ENCODE data around the gene SRD5A3. TPM values are rescaled to one million over a fixed set of nuclear protein-coding genes. Genes with fewer than 3 reads are reported as not detected.
"Not testable (repeated sequence)": the region's sequence is repeated elsewhere in the genome, so short reads cannot be mapped to it uniquely, and the experiment has no call there.

SRD5A3 gene
- total RNA-seq, 3 donors from 2014 or later = 13.9 to 20.3 (median 14.4) TPM

- H3K27me3 ChIP-seq = no peaks in the 10 kb centered on the region
- no peak overlapping the region for H3K27ac ChIP-seq
- TF ChIP-seq POLR2AphosphoS5 (IDR thresholded peaks at IDR 0.05) (no peak), POLR2A (IDR thresholded peaks at IDR 0.05) (no peak)
- TF ChIP-seq, protein P1, sequence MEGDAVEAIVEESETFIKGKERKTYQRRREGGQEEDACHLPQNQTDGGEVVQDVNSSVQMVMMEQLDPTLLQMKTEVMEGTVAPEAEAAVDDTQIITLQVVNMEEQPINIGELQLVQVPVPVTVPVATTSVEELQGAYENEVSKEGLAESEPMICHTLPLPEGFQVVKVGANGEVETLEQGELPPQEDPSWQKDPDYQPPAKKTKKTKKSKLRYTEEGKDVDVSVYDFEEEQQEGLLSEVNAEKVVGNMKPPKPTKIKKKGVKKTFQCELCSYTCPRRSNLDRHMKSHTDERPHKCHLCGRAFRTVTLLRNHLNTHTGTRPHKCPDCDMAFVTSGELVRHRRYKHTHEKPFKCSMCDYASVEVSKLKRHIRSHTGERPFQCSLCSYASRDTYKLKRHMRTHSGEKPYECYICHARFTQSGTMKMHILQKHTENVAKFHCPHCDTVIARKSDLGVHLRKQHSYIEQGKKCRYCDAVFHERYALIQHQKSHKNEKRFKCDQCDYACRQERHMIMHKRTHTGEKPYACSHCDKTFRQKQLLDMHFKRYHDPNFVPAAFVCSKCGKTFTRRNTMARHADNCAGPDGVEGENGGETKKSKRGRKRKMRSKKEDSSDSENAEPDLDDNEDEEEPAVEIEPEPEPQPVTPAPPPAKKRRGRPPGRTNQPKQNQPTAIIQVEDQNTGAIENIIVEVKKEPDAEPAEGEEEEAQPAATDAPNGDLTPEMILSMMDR (IDR thresholded peaks at IDR 0.05) = no peak
- intact Hi-C loops (cut with DNase I; ENCODE audit: low total_unique reads) = no loop called here
- no peaks in the 10 kb centered on the region for H3K36me3 ChIP-seq
- no peak overlapping the region for H3K4me3 ChIP-seq
- peaks cover 0 to 10% of the 10 kb centered on the region in 2 donors for H3K4me1 ChIP-seq
- DNase-seq (ENCODE audit: low spot score in 2 of 2) = no peak
- H3K9me3 ChIP-seq = no peaks in the 10 kb centered on the region
Observed at GRCh38 chr4:55351824-55352223, 5.8 kb downstream of the SRD5A3 start.

DNA sequence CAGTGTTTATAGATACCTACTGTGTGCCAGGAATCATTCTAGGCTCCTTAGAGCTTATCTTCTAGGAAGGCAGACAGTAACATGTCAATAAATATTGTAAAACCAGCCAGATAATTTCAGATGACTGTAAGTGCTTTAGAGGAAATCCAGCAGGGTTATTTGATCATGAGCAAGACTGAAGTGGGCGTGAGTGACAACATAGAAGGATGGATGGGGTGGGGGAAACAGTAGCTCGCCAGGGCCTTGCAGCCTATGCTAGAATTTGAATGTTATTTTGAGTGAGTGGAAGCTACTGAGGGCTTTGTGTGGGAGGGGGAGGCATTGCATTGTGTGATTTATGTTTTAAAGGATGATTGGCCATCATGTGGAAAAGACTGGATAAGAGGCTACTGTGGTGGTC lies 6.7 kb downstream of the SRD5A3 start:
- Histone ChIP-seq H3K36me3 (no peaks in the 10 kb centered on the region), H3K27me3 (no peaks in the 10 kb centered on the region), H3K9me3 (no peaks in the 10 kb centered on the region), H3K27ac (no peak overlapping the region), H3K4me1 (peaks cover 0 to under 1% of the 10 kb centered on the region in 2 donors), H3K4me3 (no peak overlapping the region)
- intact Hi-C loops (cut with DNase I; ENCODE audit: low total_unique reads) = no loop called here
- no peak for TF ChIP-seq POLR2AphosphoS5 (IDR thresholded peaks at IDR 0.05)
- TF ChIP-seq, protein P1 (IDR thresholded peaks at IDR 0.05) = no peak
- TF ChIP-seq POLR2A (IDR thresholded peaks at IDR 0.05) = no peak
- DNase-seq (ENCODE audit: low spot score in 2 of 2) = no peak

DNA sequence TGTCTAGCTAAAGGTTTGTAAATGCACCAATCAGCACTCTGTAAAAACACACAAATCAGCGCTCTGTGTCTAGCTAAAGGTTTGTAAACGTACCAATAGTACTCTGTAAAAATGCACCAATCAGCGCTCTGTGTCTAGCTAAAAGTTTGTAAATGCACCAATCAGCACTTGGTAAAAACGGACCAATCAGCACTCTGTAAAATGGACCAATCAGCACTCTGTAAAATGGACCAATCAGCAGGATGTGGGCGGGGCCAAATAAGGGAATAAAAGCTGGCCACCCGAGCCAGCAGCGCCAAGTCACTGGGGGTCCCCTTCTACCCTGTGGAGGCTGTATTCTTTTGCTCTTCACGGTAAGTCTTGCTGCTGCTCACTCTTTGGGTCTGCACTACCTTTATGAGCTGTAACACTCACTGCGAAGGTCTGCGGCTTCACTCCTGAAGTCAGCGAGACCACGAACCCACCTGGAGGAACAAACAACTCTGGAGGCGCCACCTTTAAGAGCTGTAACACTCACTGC lies 7.2 kb downstream of the SRD5A3 start:
- H3K27ac ChIP-seq; H3K9me3 ChIP-seq; H3K36me3 ChIP-seq; H3K27me3 ChIP-seq; H3K4me3 ChIP-seq; H3K4me1 ChIP-seq; DNase-seq (ENCODE audit: low spot score in 2 of 2); intact Hi-C loops (cut with DNase I; ENCODE audit: low total_unique reads): not testable (repeated sequence)

- Histone ChIP-seq H3K27ac (no peak overlapping the region), H3K36me3 (no peaks in the 10 kb centered on the region), H3K4me3 (no peak overlapping the region), H3K27me3 (no peaks in the 10 kb centered on the region), H3K4me1 (no peaks in the 10 kb centered on the region), H3K9me3 (no peaks in the 10 kb centered on the region)
- DNase-seq (ENCODE audit: low spot score in 2 of 2) = no peak
- no peak for TF ChIP-seq POLR2A (IDR thresholded peaks at IDR 0.05)
- TF ChIP-seq, protein P1 (IDR thresholded peaks at IDR 0.05) = no peak
- TF ChIP-seq POLR2AphosphoS5 (IDR thresholded peaks at IDR 0.05) = no peak
- intact Hi-C loops (cut with DNase I; ENCODE audit: low total_unique reads) = no loop called here
Observed at GRCh38 chr4:55354648-55355047, 8.6 kb downstream of the SRD5A3 start.

DNA sequence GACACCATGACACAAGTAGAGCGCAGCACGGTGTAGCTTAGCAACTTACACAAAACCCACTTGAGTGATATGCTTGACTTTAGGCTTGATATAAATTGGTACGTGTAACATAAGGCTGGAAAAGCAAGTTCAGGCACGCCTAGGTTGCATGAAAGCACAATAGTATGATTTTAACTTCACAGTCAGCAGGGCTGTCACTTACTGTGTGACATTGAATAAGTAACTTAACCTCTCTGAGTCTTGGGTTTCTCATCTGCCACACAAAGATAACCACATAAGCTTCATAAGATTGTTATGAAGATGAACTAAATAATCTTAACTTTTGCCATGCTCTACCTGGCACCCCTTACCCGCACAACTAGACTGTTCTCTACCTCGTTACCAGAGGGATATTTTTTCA lies 9.5 kb downstream of the SRD5A3 start:
- Histone ChIP-seq H3K4me1 (no peaks in the 10 kb centered on the region), H3K27ac (no peak overlapping the region), H3K4me3 (no peak overlapping the region), H3K9me3 (no peaks in the 10 kb centered on the region), H3K27me3 (no peaks in the 10 kb centered on the region), H3K36me3 (no peaks in the 10 kb centered on the region)
- TF ChIP-seq POLR2A (IDR thresholded peaks at IDR 0.05) (no peak), POLR2AphosphoS5 (IDR thresholded peaks at IDR 0.05) (no peak)
- TF ChIP-seq, protein P1 (IDR thresholded peaks at IDR 0.05) = no peak
- intact Hi-C loops (cut with DNase I; ENCODE audit: low total_unique reads) = no loop called here
- no peak for DNase-seq (ENCODE audit: low spot score in 2 of 2)

DNA sequence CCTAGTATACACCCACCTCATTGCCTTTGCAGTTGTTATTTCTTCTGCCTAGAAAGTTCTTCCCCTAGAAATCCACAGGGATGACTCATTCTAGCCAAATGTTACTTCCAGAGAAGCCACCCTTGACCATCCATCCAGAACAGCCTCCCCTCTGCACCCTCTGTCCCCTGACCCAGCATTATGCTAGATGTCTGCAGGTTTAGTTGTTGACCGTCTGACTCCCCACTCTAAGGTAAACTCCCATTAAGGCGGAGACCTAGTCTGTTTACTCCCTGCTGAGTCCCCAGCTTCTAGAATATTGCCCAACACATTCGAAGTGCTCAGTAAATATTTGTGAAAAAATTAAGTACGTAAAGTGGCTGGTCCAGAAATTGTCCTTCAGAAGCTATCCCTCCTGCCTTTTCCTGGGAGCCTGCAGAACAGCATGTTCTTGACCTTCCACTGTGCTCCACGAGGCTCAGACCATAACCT lies 11.0 kb downstream of the SRD5A3 start:
- no peak for TF ChIP-seq POLR2A (IDR thresholded peaks at IDR 0.05)
- no peak for TF ChIP-seq POLR2AphosphoS5 (IDR thresholded peaks at IDR 0.05)
- TF ChIP-seq, protein P1 (IDR thresholded peaks at IDR 0.05) = no peak
- Histone ChIP-seq H3K9me3 (no peaks in the 10 kb centered on the region), H3K36me3 (no peaks in the 10 kb centered on the region), H3K4me1 (no peaks in the 10 kb centered on the region), H3K4me3 (no peak overlapping the region), H3K27me3 (no peaks in the 10 kb centered on the region), H3K27ac (peak overlapping the region in 1 of 2 donors; percentile 79)
- DNase-seq (ENCODE audit: low spot score in 2 of 2) = no peak
- intact Hi-C loops (cut with DNase I; ENCODE audit: low total_unique reads) = no loop called here
